ENCODE results near the gene PDE6H. TPM values are rescaled to one million over a fixed set of nuclear protein-coding genes. Genes with fewer than 3 reads are reported as not detected.

PDE6H gene
- total RNA-seq, 1 experiment from 2014 or later, result not detected

DNA sequence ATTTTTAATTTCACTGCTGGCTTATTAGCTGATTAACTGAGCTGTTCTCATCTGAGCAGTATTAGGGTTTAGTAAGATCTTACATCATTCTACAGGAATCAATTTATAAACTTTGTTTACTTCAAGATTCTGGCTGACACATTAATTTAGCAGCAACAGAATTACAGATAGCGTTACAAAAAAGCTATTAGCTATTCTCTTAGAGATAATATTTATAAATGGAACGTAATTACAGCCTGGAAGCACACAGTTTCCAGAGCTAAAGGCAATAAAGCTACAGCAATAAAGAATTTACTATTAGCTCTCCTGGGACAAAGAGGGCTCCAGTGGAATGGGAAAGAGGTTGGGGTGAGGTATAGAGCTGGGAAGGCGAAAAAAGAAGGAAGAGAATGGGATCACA, 34.7 kb downstream of the PDE6H start:
- CTCF ChIA-PET, result no interaction called here
- H3F3A ChIP-seq (ENCODE audit: low read length, unreplicated experiment), result no peaks in the 10 kb centered on the region
- peaks cover 52% of the 10 kb centered on the region for H3K27me3 ChIP-seq (ENCODE audit: low read length)

DNA sequence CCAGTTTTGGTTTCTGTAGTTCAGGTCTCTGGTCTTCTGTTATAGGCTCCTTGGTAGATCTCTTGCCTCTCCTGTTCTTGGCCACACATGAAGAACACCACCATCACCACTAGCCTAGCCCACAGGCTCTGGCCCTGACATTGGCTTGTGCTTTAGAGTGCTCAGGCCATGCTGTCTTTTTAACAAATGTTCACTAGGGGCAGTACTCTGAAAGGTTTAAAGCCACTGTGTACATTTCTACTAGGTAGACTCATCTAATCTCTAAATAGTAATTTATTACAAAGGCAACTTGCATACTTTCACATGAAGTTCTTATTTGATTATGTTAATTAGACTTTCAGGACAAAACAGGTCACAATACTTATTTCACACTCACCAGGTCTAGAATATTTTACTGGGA, 38.3 kb downstream of the PDE6H start:
- H3K9ac ChIP-seq (ENCODE audit: low read length), result no peak overlapping the region
- H3K27ac ChIP-seq (ENCODE audit: low read length), result no peak overlapping the region
- TF ChIP-seq, protein P1, sequence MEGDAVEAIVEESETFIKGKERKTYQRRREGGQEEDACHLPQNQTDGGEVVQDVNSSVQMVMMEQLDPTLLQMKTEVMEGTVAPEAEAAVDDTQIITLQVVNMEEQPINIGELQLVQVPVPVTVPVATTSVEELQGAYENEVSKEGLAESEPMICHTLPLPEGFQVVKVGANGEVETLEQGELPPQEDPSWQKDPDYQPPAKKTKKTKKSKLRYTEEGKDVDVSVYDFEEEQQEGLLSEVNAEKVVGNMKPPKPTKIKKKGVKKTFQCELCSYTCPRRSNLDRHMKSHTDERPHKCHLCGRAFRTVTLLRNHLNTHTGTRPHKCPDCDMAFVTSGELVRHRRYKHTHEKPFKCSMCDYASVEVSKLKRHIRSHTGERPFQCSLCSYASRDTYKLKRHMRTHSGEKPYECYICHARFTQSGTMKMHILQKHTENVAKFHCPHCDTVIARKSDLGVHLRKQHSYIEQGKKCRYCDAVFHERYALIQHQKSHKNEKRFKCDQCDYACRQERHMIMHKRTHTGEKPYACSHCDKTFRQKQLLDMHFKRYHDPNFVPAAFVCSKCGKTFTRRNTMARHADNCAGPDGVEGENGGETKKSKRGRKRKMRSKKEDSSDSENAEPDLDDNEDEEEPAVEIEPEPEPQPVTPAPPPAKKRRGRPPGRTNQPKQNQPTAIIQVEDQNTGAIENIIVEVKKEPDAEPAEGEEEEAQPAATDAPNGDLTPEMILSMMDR (conservative IDR thresholded peaks at IDR 0.05; ENCODE audit: low read depth, low read length), result peak; percentile 36; the same call in 1 of the 2 replicates
- no peak for TF ChIP-seq EZH2phosphoT487 (IDR thresholded peaks at IDR 0.05; ENCODE audit: borderline replicate concordance, low read length)
- TF ChIP-seq EZH2 (IDR thresholded peaks at IDR 0.05; ENCODE audit: low read length, unreplicated experiment), result no peak
- H4K20me1 ChIP-seq (ENCODE audit: low read length), result no peaks in the 10 kb centered on the region
- H3K4me3 ChIP-seq (ENCODE audit: low read length), result no peak overlapping the region
- no peaks in the 10 kb centered on the region for H3F3A ChIP-seq (ENCODE audit: low read length, unreplicated experiment)
- ChIA-PET CTCF (no interaction called here), POLR2A (ENCODE audit: unreplicated experiment) (no interaction called here)
- intact Hi-C loops (cut with micrococcal nuclease), result no loop called here
- no peaks in the 10 kb centered on the region for H3K4me1 ChIP-seq (ENCODE audit: insufficient read depth, low read length)
- no peaks in the 10 kb centered on the region for H3K9me3 ChIP-seq (ENCODE audit: low read length)
- H3K36me3 ChIP-seq (ENCODE audit: low read depth, low read length), result no peaks in the 10 kb centered on the region
- peaks cover 34% of the 10 kb centered on the region for H3K27me3 ChIP-seq (ENCODE audit: low read length)
- H3K9me2 ChIP-seq (replicated peaks; ENCODE audit: low read length), result no peaks in the 10 kb centered on the region
- H3K4me2 ChIP-seq (ENCODE audit: low read length), result no peak overlapping the region
- ATAC-seq (no peak; the same call in 1 of the 2 replicates), DNase-seq (peak; percentile 29)
- no TSS peak for BruUV-seq (replicated peaks)
- H2AFZ ChIP-seq (ENCODE audit: low read length), result no peak overlapping the region
- H3K79me2 ChIP-seq (ENCODE audit: low read length), result no peaks in the 10 kb centered on the region

More for the DNA sequence above, 34.7 kb downstream of the PDE6H start:
- TF ChIP-seq EZH2phosphoT487 (IDR thresholded peaks at IDR 0.05; ENCODE audit: borderline replicate concordance, low read length), result no peak
- TF ChIP-seq, protein P1 (conservative IDR thresholded peaks at IDR 0.05; ENCODE audit: low read depth, low read length), result no peak
- no peak for TF ChIP-seq EZH2 (IDR thresholded peaks at IDR 0.05; ENCODE audit: low read length, unreplicated experiment)
- Histone ChIP-seq H3K4me3 (ENCODE audit: low read length) (no peak overlapping the region), H3K79me2 (ENCODE audit: low read length) (no peaks in the 10 kb centered on the region), H4K20me1 (ENCODE audit: low read length) (no peaks in the 10 kb centered on the region), H3K36me3 (ENCODE audit: low read depth, low read length) (no peaks in the 10 kb centered on the region), H2AFZ (ENCODE audit: low read length) (no peak overlapping the region), H3K4me1 (ENCODE audit: insufficient read depth, low read length) (no peaks in the 10 kb centered on the region), H3K27ac (ENCODE audit: low read length) (no peak overlapping the region), H3K9ac (ENCODE audit: low read length) (no peak overlapping the region), H3K9me3 (ENCODE audit: low read length) (no peaks in the 10 kb centered on the region), H3K4me2 (ENCODE audit: low read length) (no peak overlapping the region), H3K9me2 (replicated peaks; ENCODE audit: low read length) (no peaks in the 10 kb centered on the region)
- no TSS peak for BruUV-seq (replicated peaks)
- DNase-seq (no peak), ATAC-seq (no peak)
- intact Hi-C loops (cut with micrococcal nuclease), result no loop called here
- POLR2A ChIA-PET (ENCODE audit: unreplicated experiment), result no interaction called here

DNA sequence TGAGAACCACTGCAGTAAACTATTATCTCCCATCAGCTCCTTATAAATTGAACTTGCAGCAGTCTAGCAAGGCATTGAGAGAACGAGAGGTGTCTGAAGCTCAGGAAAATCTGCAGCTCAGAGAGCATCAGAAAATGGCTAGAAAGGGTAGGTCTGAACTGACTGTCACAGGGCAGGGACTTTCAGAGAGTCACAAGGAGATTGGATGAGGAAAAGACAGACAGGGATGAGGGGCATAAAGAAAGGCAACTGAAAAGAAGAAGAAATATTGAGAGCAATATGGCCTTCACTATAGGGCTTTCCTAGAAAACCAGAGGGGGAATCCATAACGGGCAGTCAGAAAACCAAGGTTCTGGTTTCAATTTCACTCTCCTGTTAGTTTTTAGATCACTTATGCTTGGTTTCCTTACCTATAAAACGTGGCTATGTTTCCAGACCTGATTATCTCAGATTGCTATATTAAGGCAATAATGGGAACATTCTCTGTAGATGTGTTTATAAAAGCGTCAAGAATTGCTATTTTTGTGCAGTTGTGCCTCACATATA, 40.9 kb downstream of the PDE6H start:
- Histone ChIP-seq H3K4me1 (ENCODE audit: insufficient read depth, low read length) (no peaks in the 10 kb centered on the region), H3K27me3 (ENCODE audit: low read length) (peaks cover 30% of the 10 kb centered on the region), H3K27ac (ENCODE audit: low read length) (no peak overlapping the region), H4K20me1 (ENCODE audit: low read length) (no peaks in the 10 kb centered on the region), H3K9me3 (ENCODE audit: low read length) (no peaks in the 10 kb centered on the region), H3F3A (ENCODE audit: low read length, unreplicated experiment) (no peaks in the 10 kb centered on the region), H3K9me2 (replicated peaks; ENCODE audit: low read length) (no peaks in the 10 kb centered on the region), H3K79me2 (ENCODE audit: low read length) (no peaks in the 10 kb centered on the region), H3K36me3 (ENCODE audit: low read depth, low read length) (no peaks in the 10 kb centered on the region), H3K9ac (ENCODE audit: low read length) (no peak overlapping the region), H2AFZ (ENCODE audit: low read length) (no peak overlapping the region), H3K4me2 (ENCODE audit: low read length) (no peak overlapping the region), H3K4me3 (ENCODE audit: low read length) (no peak overlapping the region)
- no TSS peak for BruUV-seq (replicated peaks)
- CTCF ChIA-PET, result no interaction called here
- ATAC-seq (no peak), DNase-seq (no peak)
- intact Hi-C loops (cut with micrococcal nuclease), result no loop called here
- TF ChIP-seq, protein P1 (conservative IDR thresholded peaks at IDR 0.05; ENCODE audit: low read depth, low read length), result no peak
- TF ChIP-seq EZH2phosphoT487 (IDR thresholded peaks at IDR 0.05; ENCODE audit: borderline replicate concordance, low read length) (no peak), EZH2 (IDR thresholded peaks at IDR 0.05; ENCODE audit: low read length, unreplicated experiment) (no peak)
- POLR2A ChIA-PET (ENCODE audit: unreplicated experiment), result no interaction called here

Data from PC-3 (cell line).